ENCODE data around the gene PREB.
"Not testable (repeated sequence)": the region's sequence is repeated elsewhere in the genome, so short reads cannot be mapped to it uniquely, and the experiment has no call there.

The PREB gene

DNA sequence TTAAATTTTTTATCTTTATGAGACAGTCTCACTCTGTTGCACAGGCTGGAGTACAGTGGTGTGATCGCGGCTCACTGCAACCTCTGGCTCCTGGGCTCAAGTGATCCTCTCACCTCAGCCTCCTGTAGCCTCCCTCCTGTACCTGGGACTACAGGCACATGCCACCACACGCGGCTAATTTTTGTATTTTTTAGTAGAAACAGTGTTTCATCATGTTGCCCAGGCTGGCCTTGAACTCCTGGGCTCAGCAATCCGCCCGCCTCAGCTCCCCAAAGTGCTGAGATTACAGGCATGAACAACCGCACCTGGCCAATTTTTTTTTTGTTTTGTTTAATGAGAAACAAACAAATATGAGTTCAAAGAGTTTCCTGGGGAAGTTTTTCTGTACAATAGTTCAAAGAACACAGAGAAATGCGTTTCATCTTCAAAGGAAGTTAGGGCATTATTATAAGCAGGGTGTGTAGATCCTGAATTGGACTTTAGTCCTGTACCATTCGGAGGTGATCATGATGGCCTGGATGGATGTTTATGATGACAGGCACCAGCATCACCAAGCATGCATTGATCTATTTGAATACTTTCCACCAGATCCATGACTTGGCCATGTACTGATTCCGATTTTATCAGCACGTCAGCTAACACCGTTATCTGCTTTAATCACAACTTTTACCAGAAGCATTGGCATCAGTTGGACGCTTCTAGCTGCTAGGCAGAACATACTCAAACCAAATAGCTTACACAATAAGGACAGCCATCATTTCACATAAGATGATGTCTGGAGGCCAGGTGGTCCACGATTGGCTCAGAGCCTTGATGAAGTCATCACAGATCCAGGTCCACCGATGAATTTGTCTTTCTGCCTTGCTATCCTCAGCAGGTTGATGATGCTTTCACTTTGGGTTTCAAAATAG is 43.3 kb upstream of the PREB start:
- DNase-seq (ENCODE audit: low read depth in 2 of 2) = no peak
- TF ChIP-seq, protein P1, sequence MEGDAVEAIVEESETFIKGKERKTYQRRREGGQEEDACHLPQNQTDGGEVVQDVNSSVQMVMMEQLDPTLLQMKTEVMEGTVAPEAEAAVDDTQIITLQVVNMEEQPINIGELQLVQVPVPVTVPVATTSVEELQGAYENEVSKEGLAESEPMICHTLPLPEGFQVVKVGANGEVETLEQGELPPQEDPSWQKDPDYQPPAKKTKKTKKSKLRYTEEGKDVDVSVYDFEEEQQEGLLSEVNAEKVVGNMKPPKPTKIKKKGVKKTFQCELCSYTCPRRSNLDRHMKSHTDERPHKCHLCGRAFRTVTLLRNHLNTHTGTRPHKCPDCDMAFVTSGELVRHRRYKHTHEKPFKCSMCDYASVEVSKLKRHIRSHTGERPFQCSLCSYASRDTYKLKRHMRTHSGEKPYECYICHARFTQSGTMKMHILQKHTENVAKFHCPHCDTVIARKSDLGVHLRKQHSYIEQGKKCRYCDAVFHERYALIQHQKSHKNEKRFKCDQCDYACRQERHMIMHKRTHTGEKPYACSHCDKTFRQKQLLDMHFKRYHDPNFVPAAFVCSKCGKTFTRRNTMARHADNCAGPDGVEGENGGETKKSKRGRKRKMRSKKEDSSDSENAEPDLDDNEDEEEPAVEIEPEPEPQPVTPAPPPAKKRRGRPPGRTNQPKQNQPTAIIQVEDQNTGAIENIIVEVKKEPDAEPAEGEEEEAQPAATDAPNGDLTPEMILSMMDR (IDR thresholded peaks at IDR 0.05; ENCODE audit: low read depth, low read length) = no peak
- H3K4me3 ChIP-seq (replicated peaks in 1 of 2; ENCODE audit: low read depth in 2 of 2, low read length in 2 of 2) = no peak overlapping the region

DNA sequence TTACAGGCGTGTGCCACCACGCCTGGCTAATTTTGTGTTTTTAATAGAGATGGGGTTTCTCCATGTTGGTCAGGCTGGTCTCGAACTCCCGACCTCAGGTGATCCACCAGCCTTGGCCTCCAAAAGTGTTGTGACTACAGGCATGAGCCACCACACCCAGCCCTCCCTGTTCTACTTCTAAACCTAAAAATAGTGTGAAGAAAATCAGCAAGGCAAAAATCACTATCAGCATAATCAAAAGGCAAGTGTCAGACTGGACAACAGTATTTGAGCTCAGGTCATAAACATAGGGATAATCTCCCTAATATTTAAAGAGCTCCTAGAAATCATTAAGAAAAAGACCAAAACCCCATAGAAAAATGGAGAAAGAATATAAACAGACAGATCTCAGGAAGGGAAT is 41.3 kb upstream of the PREB start:
- not testable (repeated sequence) for DNase-seq (ENCODE audit: low read depth in 2 of 2); H3K4me3 ChIP-seq (replicated peaks in 1 of 2; ENCODE audit: low read depth in 2 of 2, low read length in 2 of 2)

DNA sequence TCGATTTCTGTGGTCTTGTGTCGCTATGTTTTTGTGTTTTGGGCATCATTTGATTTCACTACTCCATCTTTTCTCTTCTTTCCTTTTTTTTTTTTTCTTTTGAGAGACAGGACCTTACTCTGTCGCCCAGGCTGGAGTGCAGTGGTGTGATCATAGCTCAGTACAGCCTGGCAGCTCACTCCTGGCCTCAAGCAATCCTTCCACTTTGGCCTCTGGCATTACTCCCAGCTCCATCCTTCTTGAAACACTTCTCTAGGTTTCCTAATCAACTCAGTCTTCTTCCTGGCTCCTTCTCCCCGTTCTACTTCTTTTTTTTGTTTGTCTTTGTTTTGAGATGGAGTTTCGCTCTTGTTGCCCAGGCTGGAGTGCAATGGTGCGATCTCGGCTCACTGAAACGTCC is 40.9 kb upstream of the PREB start:
- H3K4me3 ChIP-seq (replicated peaks in 1 of 2; ENCODE audit: low read depth in 2 of 2, low read length in 2 of 2) = no peak overlapping the region
- TF ChIP-seq, protein P1 (IDR thresholded peaks at IDR 0.05; ENCODE audit: low read depth, low read length) = no peak
- DNase-seq (ENCODE audit: low read depth in 2 of 2) = peak in 1 of 2 donors; percentile 77

DNA sequence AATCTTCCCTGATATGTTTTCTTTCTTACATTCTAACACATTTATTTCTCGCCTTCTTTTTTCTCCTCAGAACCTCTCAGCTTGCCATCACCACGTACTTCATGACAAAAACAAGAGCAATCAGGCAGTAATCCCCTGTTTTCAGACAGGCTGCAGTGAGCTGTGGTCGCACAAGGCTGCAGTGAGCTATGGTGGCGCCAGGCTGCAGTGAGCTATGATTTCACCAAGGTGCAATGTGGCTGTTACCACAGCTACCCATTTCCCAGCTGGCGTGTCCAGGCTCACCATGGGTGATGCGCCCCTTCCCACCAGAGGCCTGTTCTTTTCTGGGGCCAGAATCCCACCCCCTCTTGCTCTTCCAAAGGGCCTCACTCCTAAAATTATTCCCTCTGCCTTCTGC is 40.2 kb upstream of the PREB start:
- H3K4me3 ChIP-seq (replicated peaks in 1 of 2; ENCODE audit: low read depth in 2 of 2, low read length in 2 of 2) = no peak overlapping the region
- TF ChIP-seq, protein P1 (IDR thresholded peaks at IDR 0.05; ENCODE audit: low read depth, low read length) = no peak
- DNase-seq (ENCODE audit: low read depth in 2 of 2) = no peak

- no peak for DNase-seq (ENCODE audit: low read depth in 2 of 2)
- H3K4me3 ChIP-seq (replicated peaks in 1 of 2; ENCODE audit: low read depth in 2 of 2, low read length in 2 of 2) = no peak overlapping the region
- TF ChIP-seq, protein P1 (IDR thresholded peaks at IDR 0.05; ENCODE audit: low read depth, low read length) = no peak
Observed at GRCh38 chr2:27171351-27171848, 37.0 kb upstream of the PREB start.

DNA sequence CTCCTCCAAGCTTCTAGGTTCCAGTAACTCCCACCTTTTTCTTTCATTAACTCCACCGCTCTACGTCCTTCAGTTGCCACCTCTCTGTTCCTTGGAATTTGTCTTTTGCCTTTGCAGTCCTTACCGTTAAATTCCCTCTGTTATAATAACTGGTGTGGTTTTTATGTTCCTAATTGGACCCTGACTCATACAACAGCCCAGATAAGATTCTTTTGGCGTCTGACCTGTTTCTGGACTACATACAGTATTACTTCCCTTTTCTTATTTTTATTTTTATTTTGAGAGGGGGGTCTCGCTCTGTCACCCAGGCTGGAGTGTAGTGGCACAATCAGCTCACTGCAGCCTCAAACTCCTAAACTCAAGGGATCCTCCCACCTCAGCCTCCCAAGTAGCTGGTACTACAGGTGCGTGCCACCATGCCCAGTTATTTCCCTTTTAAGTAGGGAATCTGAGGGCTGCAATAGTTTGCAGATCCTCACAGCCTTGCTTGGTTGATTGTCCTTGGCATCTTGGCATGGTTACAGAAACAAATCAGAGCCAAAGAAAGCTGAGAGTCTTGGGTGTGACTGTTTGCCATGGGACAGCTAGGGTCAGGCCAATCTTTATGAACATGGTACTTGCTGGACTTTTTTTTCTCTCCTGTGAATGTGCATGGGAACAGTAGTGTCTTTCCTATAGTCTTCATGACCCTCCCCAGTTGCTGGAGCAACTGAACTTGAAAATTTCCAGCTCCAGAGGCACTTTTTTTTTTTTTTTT is 36.3 kb upstream of the PREB start:
- H3K4me3 ChIP-seq (replicated peaks in 1 of 2; ENCODE audit: low read depth in 2 of 2, low read length in 2 of 2) = no peak overlapping the region
- peak in 1 of 2 donors; percentile 19 for DNase-seq (ENCODE audit: low read depth in 2 of 2)
- TF ChIP-seq, protein P1 (IDR thresholded peaks at IDR 0.05; ENCODE audit: low read depth, low read length) = no peak

Measured in cardiac fibroblast (primary cell).